Gastroesophageal sphincter (tissue), 4 donors: ENCODE measurements around the gene GATAD2B. TPM values are rescaled to one million over a fixed set of nuclear protein-coding genes. Genes with fewer than 3 reads are reported as not detected.

ENCODE experiments used
- ATAC-seq: fragments of 150-250 bp; one replicate; pipeline ENCODE4 v1.9.1; 2016; ENCODE audit warnings: mild to moderate bottlenecking, moderate library complexity
- H3K27ac ChIP-seq, 4 donors: fragments of 200-600 bp; sonication (generic) in 3 of 4; 1 replicate in 3 of 4; 2 replicates in 1 of 4; pipeline ENCODE4 v1.5.1; 2016 to 2019
- H3K27me3 ChIP-seq: fragments of 200-600 bp; sonication (generic); one replicate; pipeline ENCODE4 v1.5.1; 2019
- H3K36me3 ChIP-seq, 2 donors: fragments of 200-600 bp; sonication (generic); one replicate each; pipeline ENCODE4 v1.5.1; 2019; ENCODE audit warnings: control low read depth in 1 of 2
- H3K4me1 ChIP-seq, 3 donors: fragments of 200-600 bp; sonication (generic); 1 replicate in 2 of 3; 2 replicates in 1 of 3; pipeline ENCODE4 v1.5.1; 2016 to 2019; ENCODE audit warnings: control low read depth in 2 of 3
- H3K4me3 ChIP-seq, 2 donors: fragments of 200-600 bp; sonication (generic); one replicate each; pipeline ENCODE4 v1.5.1; 2019; ENCODE audit warnings: mild to moderate bottlenecking in 1 of 2, moderate library complexity in 1 of 2
- H3K9me3 ChIP-seq, 3 donors: fragments of 200-600 bp; sonication (generic); one replicate each; pipeline ENCODE4 v1.5.1; 2017 to 2019; ENCODE audit warnings: control low read depth in 2 of 3
- CTCF ChIP-seq, 4 experiments: fragments of 200-600 bp in 2 of 4; fragments of 450-650 bp in 2 of 4; sonication (generic) in 1 of 4; IDR thresholded peaks; one replicate each; pipeline ENCODE4 v1.5.1; 2017 to 2019; ENCODE audit warnings: antibody characterized with exemption in 4 of 4, mild to moderate bottlenecking in 2 of 4, moderate library complexity in 2 of 4
- EP300 ChIP-seq: sonication (generic); formaldehyde crosslinking; IDR thresholded peaks from one replicate; pipeline ENCODE4 v1.6.1; 2017; ENCODE audit warnings: antibody characterized with exemption, mild to moderate bottlenecking
- POLR2A ChIP-seq, 2 donors: fragments of 450-650 bp; IDR thresholded peaks; one replicate each; pipeline ENCODE4 v1.6.1; 2017; ENCODE audit warnings: antibody characterized with exemption in 2 of 2, mild to moderate bottlenecking in 2 of 2, moderate library complexity in 1 of 2
- POLR2AphosphoS5 ChIP-seq: sonication (generic); formaldehyde crosslinking; IDR thresholded peaks from one replicate; pipeline ENCODE4 v1.6.1; 2017; ENCODE audit warnings: antibody characterized with exemption
- WGBS, 2 donors: methylation state at CpG; one replicate each; pipeline ENCODE4 v1.1.5; 2018; ENCODE audit warnings: low coverage in 1 of 2; 5-methylcytosine and 5-hydroxymethylcytosine counted together
- total RNA-seq, 4 donors: library from RNA; depleted of rRNA; stranded (reverse); fragments of >200 nt; gene quantifications; one replicate each; pipeline ENCODE4 v1.1.0, GENCODE V29; 2016

Gene GATAD2B
- total RNA-seq, 4 donors from 2014 or later = 18.4 to 30.8 (median 23.8) TPM

GRCh38 chr1:153945795-153946621, 23.2 kb upstream of the GATAD2B start:
- Histone ChIP-seq H3K27me3 (no peaks in the 10 kb centered on the region), H3K36me3 (peaks cover 0 to 72% of the 10 kb centered on the region in 2 donors), H3K9me3 (no peaks in the 10 kb centered on the region), H3K4me1 (peaks cover 0 to 42% (median 9%) of the 10 kb centered on the region in 3 donors), H3K27ac (peak overlapping the region; percentile 89 to 99 (median 98)), H3K4me3 (peak overlapping the region; percentile 76 to 99)
- TF ChIP-seq POLR2AphosphoS5 = peak; percentile 75
- TF ChIP-seq POLR2A (IDR thresholded peaks at IDR 0.05) = peak in 1 of 2 donors; percentile 42
- TF ChIP-seq CTCF (IDR thresholded peaks at IDR 0.05) = no peak
- TF ChIP-seq EP300 = no peak
- no CpG with 5 or more reads among the region's 95 CpGs for WGBS, 2 donors
- peak; percentile 86 for ATAC-seq

- no peak for TF ChIP-seq POLR2A (IDR thresholded peaks at IDR 0.05)
- TF ChIP-seq POLR2AphosphoS5 = no peak
- TF ChIP-seq CTCF (IDR thresholded peaks at IDR 0.05) = no peak
- TF ChIP-seq EP300 = no peak
- WGBS, 2 donors = 13 to 44% methylated on average over 3 of the region's 12 CpGs
These were observed 22.5 kb upstream of the GATAD2B start for GRCh38 chr1:153945131-153945794.

GRCh38 chr1:153944827-153945117, 22.0 kb upstream of the GATAD2B start:
- Histone ChIP-seq H3K36me3 (peaks cover 0 to 72% of the 10 kb centered on the region in 2 donors), H3K4me3 (peak overlapping the region in 1 of 2 donors; percentile 99), H3K9me3 (no peaks in the 10 kb centered on the region), H3K27ac (peak overlapping the region; percentile 89 to 99 (median 98)), H3K27me3 (no peaks in the 10 kb centered on the region), H3K4me1 (peaks cover 0 to 42% (median 9%) of the 10 kb centered on the region in 3 donors)
- TF ChIP-seq POLR2A (IDR thresholded peaks at IDR 0.05) (no peak), EP300 (no peak), CTCF (IDR thresholded peaks at IDR 0.05) (no peak), POLR2AphosphoS5 (no peak)
- no peak for ATAC-seq
- WGBS, 2 donors = 68% methylated on average over 2 of the region's 3 CpGs; no CpG with 5 or more reads in 1 of the 2 donors

More at GRCh38 chr1:153945131-153945794, 22.5 kb upstream of the GATAD2B start:
- peak; percentile 17 for ATAC-seq
- Histone ChIP-seq H3K27me3 (no peaks in the 10 kb centered on the region), H3K4me3 (peak overlapping the region; percentile 76 to 99), H3K4me1 (peaks cover 0 to 42% (median 9%) of the 10 kb centered on the region in 3 donors), H3K9me3 (no peaks in the 10 kb centered on the region), H3K27ac (peak overlapping the region; percentile 89 to 99 (median 98)), H3K36me3 (peaks cover 0 to 72% of the 10 kb centered on the region in 2 donors)

GRCh38 chr1:153944005-153944826, 21.4 kb upstream of the GATAD2B start:
- H3K27ac ChIP-seq = peak overlapping the region in 3 of 4 donors; percentile 98 to 99 (median 98)
- ATAC-seq = no peak
- peaks cover 0 to 72% of the 10 kb centered on the region in 2 donors for H3K36me3 ChIP-seq
- WGBS, 2 donors = 22 to 90% methylated on average over 1 to 2 of the region's 15 CpGs
- peak overlapping the region in 1 of 2 donors; percentile 99 for H3K4me3 ChIP-seq
- H3K27me3 ChIP-seq = no peaks in the 10 kb centered on the region
- peaks cover 0 to 42% (median 9%) of the 10 kb centered on the region in 3 donors for H3K4me1 ChIP-seq
- no peaks in the 10 kb centered on the region for H3K9me3 ChIP-seq
- TF ChIP-seq POLR2AphosphoS5 (no peak), POLR2A (IDR thresholded peaks at IDR 0.05) (no peak), EP300 (no peak), CTCF (IDR thresholded peaks at IDR 0.05) (no peak)
